Gastrocnemius medialis (tissue), 4 donors: ENCODE data around the gene ARHGEF9. TPM values are rescaled to one million over a fixed set of nuclear protein-coding genes. Genes with fewer than 3 reads are reported as not detected.

Experiments
- ATAC-seq, 2 donors: fragments of 150-250 bp; one replicate each; pipeline ENCODE4 v1.9.1; 2016
- DNase-seq, 2 donors: peaks; one replicate each; pipeline ENCODE4 v3.0.0-alpha.2; 2019
- H3K27ac ChIP-seq, 4 donors: fragments of 200-600 bp; sonication (generic); 1 replicate in 1 of 4; 2 replicates in 3 of 4; pipeline ENCODE4 v1.5.1; 2016 to 2018; ENCODE audit warnings: mild to moderate bottlenecking in 2 of 4, moderate library complexity in 1 of 4
- H3K27me3 ChIP-seq, 3 donors: fragments of 200-600 bp; sonication (generic) in 2 of 3; 1 replicate in 1 of 3; 2 replicates in 2 of 3; pipeline versions ENCODE4 v1.5.1 to v1.6.0; 2016 to 2019; ENCODE audit warnings: mild to moderate bottlenecking in 1 of 3, moderate library complexity in 1 of 3
- H3K36me3 ChIP-seq, 2 donors: fragments of 200-600 bp; sonication (generic) in 1 of 2; one replicate each; pipeline ENCODE4 v1.5.1; 2017 to 2018
- H3K4me1 ChIP-seq, 2 donors: fragments of 200-600 bp; sonication (generic) in 1 of 2; one replicate each; pipeline ENCODE4 v1.5.1; 2016 to 2017; ENCODE audit warnings: mild to moderate bottlenecking in 2 of 2
- H3K4me3 ChIP-seq, 4 donors: fragments of 200-600 bp; sonication (generic) in 3 of 4; 1 replicate in 1 of 4; 2 replicates in 3 of 4; pipeline ENCODE4 v1.5.1; 2016 to 2019; ENCODE audit warnings: mild to moderate bottlenecking in 2 of 4
- H3K9me3 ChIP-seq, 3 donors: fragments of 200-600 bp; sonication (generic) in 2 of 3; 1 replicate in 1 of 3; 2 replicates in 2 of 3; pipeline ENCODE4 v1.5.1; 2016 to 2019
- CTCF ChIP-seq, 5 experiments: fragments of 450-650 bp in 3 of 5; fragments of 200-600 bp in 2 of 5; sonication (generic) in 2 of 5; IDR thresholded peaks in 4 of 5; conservative IDR thresholded peaks in 1 of 5; 1 replicate in 4 of 5; 2 replicates in 1 of 5; pipeline ENCODE4 v1.5.1; 2016 to 2019; ENCODE audit warnings: antibody characterized with exemption in 5 of 5, mild to moderate bottlenecking in 3 of 5, moderate library complexity in 3 of 5
- POLR2A ChIP-seq, 2 donors: fragments of 450-650 bp; IDR thresholded peaks; one replicate each; pipeline ENCODE4 v1.6.1; 2017; ENCODE audit warnings: antibody characterized with exemption in 2 of 2, mild to moderate bottlenecking in 2 of 2, moderate library complexity in 2 of 2
- in situ Hi-C, 4 donors: fragments of 200-750 bp; cut with MboI; loops; one replicate each; pipeline versions ENCODE4 v1.15.0 to v1.8.0; 2017; ENCODE audit warnings: low sequenced_read_pairs in 4 of 4
- intact Hi-C: fragments of 100-400 bp; cut with DNase I; formaldehyde crosslinking; loops from one replicate; pipeline ENCODE4 v1.15.1; 2023; ENCODE audit warnings: low total_unique reads
- total RNA-seq, 4 donors: library from RNA; depleted of rRNA; stranded (reverse); fragments of >200 nt; gene quantifications; one replicate each; pipeline versions ENCODE4 v1.1.0 to v1.2.3, GENCODE V29; 2016

ARHGEF9 gene
- total RNA-seq, 4 donors from 2014 or later, result 2.0 to 6.6 (median 4.1) TPM

- ATAC-seq, result no peak
- DNase-seq, result no peak
- Histone ChIP-seq H3K36me3 (no peaks in the 10 kb centered on the region), H3K4me1 (peaks cover 7 to 16% of the 10 kb centered on the region in 2 donors), H3K9me3 (no peaks in the 10 kb centered on the region), H3K27ac (no peak overlapping the region), H3K27me3 (no peaks in the 10 kb centered on the region), H3K4me3 (no peak overlapping the region)
- intact Hi-C loops (no loop called here), in situ Hi-C loops (no loop called here)
- TF ChIP-seq CTCF (IDR thresholded peaks at IDR 0.05 in 4 of 5, conservative IDR thresholded peaks at IDR 0.05 in 1 of 5), result no peak
- TF ChIP-seq POLR2A (IDR thresholded peaks at IDR 0.05), result no peak
Observed at GRCh38 chrX:63739885-63740284, 45.1 kb downstream of the ARHGEF9 start.

DNA sequence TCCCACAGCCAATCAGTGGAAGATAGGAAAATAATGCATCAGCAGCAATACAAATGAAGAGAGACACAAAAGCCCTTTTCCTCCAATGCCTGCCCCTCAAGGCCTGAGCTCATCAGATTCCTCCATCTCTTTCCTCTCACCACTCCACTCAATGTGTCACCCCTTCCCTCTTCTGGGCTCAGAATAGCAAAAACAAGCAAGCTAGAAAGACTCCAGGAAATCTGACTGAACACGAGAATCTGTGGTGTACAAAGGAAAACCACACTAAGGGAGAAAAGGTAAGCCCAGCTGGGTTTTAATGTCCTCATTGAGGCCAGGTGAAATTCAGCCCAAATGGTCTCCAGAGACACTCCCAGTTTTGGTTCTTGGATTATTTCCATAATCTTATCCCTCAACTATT lies 46.3 kb downstream of the ARHGEF9 start:
- no peaks in the 10 kb centered on the region for H3K36me3 ChIP-seq
- in situ Hi-C loops, result no loop called here
- no peak overlapping the region for H3K27ac ChIP-seq
- H3K4me3 ChIP-seq, result no peak overlapping the region
- TF ChIP-seq CTCF (IDR thresholded peaks at IDR 0.05 in 4 of 5, conservative IDR thresholded peaks at IDR 0.05 in 1 of 5) (no peak), POLR2A (IDR thresholded peaks at IDR 0.05) (no peak)
- H3K27me3 ChIP-seq, result no peaks in the 10 kb centered on the region
- no peak for ATAC-seq
- intact Hi-C loops, result no loop called here
- DNase-seq, result no peak
- peaks cover 7 to 16% of the 10 kb centered on the region in 2 donors for H3K4me1 ChIP-seq
- no peaks in the 10 kb centered on the region for H3K9me3 ChIP-seq

GRCh38 chrX:63737131-63737921 lies 47.7 kb downstream of the ARHGEF9 start:
- Histone ChIP-seq H3K36me3 (no peaks in the 10 kb centered on the region), H3K27me3 (no peaks in the 10 kb centered on the region), H3K27ac (no peak overlapping the region), H3K9me3 (no peaks in the 10 kb centered on the region), H3K4me1 (peaks cover 7 to 16% of the 10 kb centered on the region in 2 donors), H3K4me3 (no peak overlapping the region)
- DNase-seq (no peak), ATAC-seq (no peak)
- no peak for TF ChIP-seq CTCF (IDR thresholded peaks at IDR 0.05 in 4 of 5, conservative IDR thresholded peaks at IDR 0.05 in 1 of 5)
- TF ChIP-seq POLR2A (IDR thresholded peaks at IDR 0.05), result no peak
- in situ Hi-C loops (no loop called here), intact Hi-C loops (no loop called here)

DNA sequence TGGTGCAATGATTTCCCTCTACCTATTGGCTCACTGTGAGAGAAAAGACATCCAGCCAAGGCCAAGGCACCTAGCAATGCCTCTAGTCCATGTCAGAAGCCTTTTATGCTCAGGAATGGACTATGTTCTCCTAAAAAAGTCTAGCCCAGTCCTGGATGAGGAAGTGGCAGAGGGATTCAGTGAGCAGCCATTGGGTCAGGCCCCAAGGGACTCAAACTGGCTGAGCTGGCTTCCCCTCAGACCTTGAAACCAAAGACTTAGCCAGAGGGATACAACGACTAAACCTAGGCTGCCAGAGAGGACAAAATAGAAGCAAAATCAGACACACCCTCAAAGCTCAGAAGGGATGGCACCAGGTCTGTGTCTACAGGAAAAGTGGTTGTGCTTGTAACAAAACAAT lies 49.1 kb downstream of the ARHGEF9 start:
- Histone ChIP-seq H3K9me3 (no peaks in the 10 kb centered on the region), H3K4me1 (peaks cover 7 to 12% of the 10 kb centered on the region in 2 donors), H3K36me3 (no peaks in the 10 kb centered on the region), H3K27me3 (no peaks in the 10 kb centered on the region), H3K27ac (no peak overlapping the region), H3K4me3 (no peak overlapping the region)
- TF ChIP-seq POLR2A (IDR thresholded peaks at IDR 0.05) (no peak), CTCF (IDR thresholded peaks at IDR 0.05 in 4 of 5, conservative IDR thresholded peaks at IDR 0.05 in 1 of 5) (no peak)
- no peak for ATAC-seq
- in situ Hi-C loops (no loop called here), intact Hi-C loops (no loop called here)
- no peak for DNase-seq
